ENCODE data around the gene PCDH1.

PCDH1 gene

DNA sequence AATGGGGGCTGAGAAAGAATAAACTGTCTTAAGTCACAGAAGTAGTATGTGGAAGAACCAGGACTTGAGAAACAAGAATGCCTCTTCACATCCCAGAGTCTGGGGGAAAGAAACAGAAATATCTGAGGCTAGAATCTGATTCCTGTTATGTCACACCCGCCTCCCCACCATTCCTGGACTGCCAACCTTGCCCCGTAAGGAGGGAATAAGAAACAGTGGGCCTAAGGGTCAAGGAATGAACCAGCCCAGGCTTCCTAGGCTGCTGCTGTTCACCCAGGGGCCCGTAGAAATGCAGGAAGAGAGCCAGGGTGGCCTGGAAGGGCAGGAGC is 4.3 kb downstream of the PCDH1 start:
- DNase-seq (ENCODE audit: low read depth): no peak

DNA sequence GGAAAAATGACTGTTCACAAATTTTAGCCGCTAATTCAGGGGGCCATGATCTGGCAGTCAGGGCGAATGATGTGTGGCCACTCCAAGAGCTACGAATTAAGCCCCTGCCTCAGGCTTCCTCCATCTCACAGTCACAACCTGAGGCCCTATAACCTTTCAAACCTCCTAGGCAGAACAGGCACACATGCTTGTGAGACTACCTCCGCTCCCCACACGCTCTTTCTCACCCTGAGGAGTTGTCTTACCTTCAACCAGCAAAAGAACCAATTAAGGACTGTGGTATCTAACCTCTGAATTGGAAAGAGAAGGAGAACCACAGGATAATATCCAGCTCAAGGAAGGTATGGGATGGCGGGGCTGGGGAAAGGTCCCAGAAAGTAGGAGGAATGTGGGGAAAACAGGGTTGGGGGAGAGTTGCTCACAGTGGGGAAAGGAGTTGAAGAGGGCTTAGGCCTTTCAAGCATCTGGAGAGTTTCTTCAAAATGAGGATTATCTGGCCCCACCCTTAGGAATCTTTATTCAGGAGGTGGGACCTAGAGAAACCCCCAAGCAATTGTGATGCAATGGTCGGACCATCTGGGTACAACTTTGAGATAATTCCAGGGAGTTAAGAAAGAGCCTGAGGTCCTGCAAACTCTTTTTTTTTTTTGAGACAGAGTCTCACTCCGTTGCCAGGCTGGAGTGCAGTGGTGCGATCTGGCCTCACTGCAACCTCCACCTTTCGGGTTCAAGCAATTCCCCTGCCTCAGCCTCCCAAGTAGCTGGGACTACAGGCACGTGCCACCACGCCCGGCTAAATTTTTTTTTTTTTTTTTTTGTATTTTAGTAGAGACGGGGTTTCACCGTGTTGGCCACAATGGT is 5.5 kb downstream of the PCDH1 start:
- DNase-seq (ENCODE audit: low read depth): no peak

DNA sequence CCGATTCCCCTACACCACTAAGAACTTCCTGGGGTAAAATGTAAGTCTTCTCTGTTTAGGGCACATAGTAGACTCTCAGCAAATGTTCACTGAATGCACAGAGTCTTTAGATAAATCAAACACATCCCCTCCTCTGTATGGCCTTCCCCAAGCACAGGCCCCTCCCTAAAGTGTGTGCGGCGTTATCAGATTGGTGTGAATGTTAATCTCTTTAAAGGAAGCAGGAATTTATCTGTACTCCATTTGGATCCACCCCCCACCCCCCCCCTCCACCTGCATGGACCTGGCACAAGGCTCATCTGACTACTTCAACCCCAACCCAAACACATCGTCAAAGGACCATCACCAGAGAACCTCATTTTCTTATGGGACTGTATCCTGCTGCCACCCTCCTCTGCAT is 6.3 kb downstream of the PCDH1 start:
- DNase-seq (ENCODE audit: low read depth): no peak

DNA sequence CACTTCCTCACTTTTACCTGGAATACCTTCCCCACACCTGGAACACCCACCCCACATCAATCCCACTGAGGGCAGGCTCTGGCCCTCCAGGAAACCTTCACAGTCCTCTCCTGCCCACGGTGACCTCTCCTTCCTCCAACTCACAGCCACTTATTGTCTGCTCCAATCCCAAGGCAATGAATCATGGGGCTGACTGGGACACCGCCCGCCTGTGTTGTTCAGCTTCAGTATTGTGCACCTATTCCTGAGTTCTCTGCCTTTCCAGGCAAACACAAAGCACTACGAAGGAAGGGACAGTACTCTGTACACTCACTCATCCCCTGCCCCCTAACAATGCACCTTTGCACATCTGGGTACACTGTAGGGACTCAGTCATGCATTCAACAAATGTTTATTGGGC is 7.3 kb downstream of the PCDH1 start:
- DNase-seq (ENCODE audit: low read depth): no peak

DNA sequence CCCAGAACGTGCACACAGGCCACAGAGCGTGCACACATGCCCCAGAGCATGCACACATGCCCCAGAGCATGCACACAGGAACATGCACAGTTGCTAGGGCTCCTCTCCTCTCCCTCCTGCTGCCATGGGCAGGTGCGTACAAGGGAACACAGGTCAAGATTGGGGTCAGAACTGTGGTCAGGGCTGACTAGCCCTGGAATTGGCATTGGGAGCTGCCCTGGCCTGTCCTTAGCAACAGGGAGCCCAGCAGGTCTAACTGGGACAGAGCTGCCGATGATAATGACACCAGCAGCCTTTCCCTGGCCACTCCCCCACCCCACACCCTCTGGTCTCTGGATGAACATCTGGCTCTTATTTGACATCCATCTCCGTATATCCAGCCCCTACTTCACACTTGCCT is 8.0 kb downstream of the PCDH1 start:
- DNase-seq (ENCODE audit: low read depth): no peak

DNA sequence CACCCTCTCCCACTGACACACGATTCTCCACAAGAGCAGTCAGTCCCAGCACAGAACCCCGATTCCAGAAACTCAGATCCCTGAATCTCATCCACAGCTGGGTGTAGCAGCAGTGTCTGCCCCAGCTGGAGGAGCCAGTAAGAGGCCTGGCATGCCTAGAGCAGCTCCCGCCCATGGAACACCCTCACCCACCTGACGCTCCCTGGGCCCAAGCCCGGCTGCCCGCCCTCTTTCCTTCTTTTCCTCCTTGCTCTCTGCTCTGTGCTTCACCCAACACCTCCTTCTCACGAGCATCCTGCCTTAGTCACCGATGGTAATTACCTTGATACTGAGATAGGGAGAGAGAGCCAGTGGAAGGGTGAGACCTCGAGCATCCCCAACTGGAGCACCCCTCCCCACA is 8.7 kb downstream of the PCDH1 start:
- DNase-seq (ENCODE audit: low read depth): no peak

DNA sequence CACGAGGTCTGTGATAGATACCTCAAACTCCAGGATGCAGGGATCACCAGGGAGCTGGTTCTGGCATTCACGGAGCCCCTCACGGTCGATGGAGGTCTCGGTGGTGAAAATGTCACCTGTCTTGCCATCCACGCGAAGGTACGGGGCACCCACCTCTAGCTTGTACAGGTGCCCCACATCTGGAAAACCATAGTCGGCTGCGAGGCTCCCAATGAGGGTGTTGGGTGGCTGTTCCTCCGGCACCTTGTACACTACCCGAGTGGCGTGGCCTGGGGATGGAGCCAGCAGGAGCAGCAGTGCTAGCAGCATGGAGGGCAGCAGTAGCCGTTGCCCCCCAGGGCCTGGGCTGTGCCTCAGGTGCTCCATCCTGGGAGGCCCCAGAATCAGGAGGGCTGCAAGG is 9.2 kb downstream of the PCDH1 start:
- no peak for DNase-seq (ENCODE audit: low read depth)

DNA sequence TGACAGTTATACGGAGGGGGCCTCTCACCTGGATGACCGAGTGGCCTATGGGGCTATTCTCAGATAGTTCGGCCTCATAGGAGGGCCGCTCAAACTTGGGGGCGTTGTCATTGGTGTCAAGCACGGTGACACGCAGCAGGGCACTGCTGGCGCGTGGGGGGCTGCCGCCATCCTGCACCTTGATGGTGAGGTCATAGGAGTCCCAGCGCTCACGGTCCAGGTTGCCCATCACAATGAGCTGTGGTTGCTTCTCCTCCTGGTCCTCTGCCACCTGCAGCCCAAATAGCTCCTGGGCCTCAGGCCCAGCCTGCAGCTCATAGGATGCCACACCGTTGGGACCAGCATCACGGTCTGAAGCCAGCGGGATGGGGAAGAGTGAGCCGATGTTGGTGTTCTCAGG is 9.7 kb downstream of the PCDH1 start:
- no peak for DNase-seq (ENCODE audit: low read depth)

DNA sequence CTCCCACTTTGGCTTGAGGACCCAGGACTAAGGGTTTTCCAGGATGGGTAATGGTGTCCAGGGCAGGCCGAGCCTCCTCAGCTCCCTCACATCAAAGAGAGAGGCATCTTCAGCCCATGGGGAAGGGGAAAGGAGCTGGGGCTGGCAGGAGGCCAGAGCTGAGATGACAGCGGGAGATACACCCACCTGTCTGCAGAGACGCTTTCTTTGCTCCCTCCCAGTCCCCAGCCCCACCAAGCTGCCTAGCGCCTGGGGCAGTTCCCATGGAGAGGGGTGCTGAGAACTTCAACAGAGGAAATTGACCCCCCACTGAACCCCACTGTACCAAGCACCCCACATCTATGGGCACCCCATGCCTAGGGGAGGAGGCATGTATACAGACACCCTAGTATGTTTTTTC is 10.6 kb downstream of the PCDH1 start:
- DNase-seq (ENCODE audit: low read depth): no peak

DNA sequence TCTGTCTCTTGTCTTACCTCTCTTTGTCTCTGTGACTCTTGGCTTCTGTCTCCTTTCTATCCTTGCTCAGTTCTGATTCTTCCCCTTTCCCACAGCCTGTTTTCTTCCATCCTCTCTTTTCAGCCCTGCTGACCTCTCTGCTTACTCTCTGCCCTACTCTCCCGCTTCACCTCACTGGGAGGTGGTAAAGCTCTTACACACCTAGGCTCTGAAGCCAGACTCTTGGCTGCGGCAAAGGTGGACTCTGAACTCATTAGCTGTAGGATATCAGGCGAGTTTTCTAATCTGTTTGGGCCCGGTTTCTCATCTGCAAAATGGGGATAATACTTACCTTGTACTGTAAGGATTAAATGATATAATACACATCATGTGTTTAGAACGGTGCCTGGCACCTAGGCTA is 11.1 kb downstream of the PCDH1 start:
- DNase-seq (ENCODE audit: low read depth): no peak

DNA sequence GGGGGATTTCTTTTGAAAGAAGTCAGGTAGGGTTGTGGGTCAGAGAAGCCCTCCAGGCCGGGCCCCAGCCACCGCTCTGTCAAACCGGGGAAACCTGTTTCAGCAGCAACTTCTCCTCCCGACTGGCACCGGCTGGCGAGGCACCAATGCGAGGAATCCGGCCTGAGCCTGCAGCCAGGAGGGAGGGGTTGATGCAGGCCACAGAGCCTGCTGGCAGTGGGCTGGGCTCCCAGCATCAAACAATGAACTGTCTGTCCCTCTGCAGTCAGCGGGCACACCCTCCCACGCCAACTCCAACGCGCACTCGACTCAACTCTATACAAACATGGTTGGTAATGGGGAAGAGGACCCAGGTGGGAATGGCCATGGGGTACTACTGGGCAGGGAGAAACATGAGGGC is 12.1 kb downstream of the PCDH1 start:
- no peak for DNase-seq (ENCODE audit: low read depth)

DNA sequence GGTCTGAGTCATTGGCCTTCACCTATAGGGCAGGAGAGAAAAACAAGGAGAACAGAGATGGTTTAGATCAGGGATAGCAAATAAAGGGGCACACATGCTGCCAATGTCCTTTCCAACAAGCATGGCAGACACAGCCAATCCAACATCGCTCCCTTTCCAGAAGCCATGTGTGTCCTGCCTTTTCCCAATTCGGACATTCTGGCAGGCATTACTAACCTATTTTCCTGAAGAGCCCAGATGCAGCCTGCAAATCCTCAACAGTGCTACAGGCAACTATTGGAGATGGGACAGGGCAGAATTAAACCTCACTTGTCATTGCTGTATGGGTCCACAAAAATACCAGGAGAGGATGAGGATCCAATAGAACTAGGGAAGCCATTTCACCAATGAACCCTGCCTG is 12.8 kb downstream of the PCDH1 start:
- no peak for DNase-seq (ENCODE audit: low read depth)

DNA sequence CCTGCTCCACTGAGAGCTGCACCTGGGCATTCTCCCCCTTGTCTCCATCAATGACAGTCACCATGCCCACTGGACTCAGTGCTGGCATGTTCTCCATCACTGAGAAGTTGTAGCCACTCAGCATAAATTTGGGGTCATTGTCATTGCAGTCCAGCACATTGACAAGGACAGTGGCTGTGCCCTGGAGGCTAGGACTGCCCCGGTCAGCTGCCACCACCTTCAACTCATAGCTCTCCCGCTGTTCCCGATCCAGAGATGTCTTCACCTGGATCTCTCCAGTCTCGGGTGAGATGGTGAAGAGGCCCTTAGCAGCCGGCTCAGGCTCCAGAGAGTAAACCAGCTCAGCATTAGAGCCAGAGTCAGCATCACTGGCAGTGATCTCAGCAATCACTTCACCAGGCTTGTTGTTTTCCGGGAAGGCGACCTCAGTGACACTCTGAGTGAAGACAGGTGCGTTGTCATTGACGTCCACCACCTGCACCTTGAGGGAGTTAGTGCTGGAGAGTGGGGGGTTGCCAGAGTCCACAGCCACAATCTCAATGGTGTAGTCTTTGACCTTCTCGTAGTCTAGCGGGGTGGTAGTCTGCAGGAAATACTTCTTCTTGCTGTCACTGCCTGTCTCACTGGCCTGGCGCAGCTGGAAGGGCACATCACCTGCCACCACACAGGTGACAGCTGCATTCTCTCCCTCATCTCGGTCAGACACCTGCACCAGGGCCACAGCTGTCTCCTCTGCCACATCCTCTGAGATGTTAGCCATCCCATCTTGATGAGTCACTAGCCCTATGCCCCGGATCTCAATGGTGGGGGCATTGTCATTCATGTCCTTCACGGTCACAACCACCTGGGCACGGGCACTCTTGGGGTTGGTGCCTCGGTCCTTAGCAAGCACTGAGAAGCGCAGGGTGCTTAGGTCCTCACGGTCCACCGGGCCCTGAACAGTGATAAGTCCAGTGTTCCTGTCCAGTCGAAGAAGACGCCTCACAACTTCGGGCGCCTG is 13.5 kb downstream of the PCDH1 start:
- DNase-seq (ENCODE audit: low read depth): no peak

DNA sequence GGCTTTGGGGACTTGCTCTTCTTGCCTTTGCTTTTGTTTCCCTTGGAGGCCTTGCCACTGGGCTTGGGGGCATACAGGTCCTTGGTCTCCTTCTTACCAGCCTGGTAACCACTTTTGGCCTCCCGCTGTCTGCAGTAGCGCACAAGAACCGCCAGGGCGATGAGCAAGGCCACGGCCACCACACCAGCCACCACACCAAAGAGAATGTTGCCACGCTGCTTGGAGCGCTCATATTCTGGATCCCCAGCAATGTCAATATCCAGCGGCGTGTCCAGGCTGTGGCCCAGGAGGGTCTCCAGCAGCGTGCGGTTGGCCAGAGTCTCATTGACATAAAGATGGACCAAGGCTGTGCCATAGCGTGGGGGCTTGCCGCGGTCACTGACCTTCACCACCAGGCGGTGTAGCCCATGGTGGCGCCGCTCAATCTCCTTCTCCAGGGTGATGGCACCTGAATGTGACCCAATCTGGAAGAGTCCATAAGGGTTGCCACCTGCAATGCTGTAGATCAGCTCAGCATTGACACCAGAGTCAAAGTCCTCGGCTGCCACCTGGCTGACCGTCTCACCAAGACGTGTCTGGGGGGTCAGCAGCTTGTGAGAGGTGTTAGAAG is 14.5 kb downstream of the PCDH1 start:
- DNase-seq (ENCODE audit: low read depth): no peak

DNA sequence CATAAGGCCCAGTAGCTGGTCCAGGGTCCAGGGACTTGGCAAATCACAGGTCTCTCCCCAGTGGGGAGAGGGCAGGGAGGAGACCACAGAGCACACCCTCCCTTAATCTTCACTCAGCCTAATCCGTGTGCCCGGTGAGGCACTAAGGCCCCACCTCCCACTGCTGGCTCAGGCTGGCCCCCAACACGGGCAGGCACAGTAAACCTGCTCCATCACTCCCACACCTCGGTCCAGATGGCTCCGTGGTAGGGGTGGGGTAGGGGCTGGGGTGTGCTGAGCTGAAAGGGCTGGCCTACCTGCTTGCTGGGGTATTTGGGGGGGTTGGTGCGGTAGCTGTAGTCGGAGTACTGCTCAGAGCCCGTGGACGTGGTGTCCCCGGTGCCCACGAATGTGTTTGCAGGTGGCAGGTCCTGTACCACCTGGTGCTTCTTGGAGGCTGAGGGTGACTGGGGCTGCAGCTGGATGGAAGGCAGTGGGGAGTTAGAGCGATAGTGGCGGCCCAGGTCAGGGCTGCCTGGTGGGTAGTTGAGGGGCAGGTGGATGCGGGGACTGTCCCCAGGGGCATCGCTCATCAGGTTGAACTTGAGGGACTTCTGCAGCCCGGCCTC is 15.2 kb downstream of the PCDH1 start:
- DNase-seq (ENCODE audit: low read depth): no peak

DNA sequence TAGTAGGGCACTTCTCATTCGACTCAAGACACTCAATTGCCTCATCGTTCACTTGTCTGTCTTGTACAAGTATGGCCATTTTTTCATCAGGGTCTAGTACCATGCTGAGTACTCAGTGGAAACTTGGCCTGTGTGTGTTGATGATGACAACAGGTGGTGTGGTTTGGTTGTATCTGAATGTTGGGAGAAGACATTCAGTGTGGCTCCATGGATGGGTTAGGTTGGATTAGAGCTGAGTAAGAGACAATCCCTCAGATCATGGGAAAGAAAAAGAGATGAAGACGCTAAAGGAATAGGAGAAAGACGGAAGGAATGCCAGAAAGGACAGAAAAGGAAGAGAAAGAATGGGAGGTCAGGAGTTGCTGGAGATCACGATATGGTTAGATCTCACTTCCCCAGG is 17.0 kb downstream of the PCDH1 start:
- no peak for DNase-seq (ENCODE audit: low read depth)

DNA sequence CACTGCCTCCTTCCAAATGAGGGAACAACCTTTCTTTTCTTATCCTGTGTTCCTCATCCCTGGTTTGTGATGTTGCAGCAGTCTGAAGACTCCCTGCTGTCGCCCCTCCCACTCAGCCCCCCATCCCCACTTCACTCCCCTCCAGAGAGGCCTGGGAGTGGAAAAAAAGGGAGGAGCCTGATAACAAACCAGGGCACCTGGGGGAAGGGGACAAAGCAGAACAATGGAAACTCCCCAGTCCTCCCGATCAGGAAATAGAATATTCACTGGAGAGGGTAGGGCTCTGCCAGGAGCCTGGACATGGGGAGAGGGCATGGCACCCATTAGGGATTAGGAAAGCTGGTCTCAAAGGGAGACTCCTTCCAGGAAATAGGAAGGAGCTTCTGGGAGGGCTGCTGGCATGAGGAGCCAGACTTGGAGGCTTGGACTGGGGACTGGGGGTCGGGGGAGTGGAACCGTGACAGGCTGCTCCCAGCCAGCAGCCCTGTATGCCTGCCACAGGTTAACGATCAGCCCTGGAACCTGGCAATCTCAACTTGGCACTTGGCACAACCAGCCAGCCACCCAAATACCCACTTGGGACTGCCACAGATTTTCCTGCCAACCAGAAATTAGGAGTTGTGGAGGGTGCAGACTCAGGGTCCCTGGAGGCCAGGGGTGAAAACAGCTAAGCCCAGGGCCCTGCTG is 20.0 kb downstream of the PCDH1 start:
- DNase-seq (ENCODE audit: low read depth): no peak

DNA sequence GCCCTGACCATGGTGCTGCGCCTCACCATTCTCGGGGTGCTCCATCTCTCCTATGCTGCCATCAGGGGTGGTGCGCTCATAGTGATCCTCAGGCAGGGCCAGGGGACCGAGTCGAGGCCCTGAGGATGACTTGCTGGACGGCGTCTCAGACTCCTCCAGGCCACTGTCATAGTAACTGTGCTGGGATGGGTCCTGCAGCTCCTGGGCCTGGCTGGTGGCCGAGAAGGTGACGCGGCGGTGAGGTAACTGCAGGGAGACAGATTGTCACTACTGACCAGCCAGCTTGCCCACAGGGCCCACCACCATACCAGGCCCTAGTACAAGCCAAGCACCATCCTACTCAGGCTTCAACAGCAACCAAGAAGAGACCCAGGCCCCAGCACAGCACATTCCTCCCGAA is 21.0 kb downstream of the PCDH1 start:
- DNase-seq (ENCODE audit: low read depth): no peak

DNA sequence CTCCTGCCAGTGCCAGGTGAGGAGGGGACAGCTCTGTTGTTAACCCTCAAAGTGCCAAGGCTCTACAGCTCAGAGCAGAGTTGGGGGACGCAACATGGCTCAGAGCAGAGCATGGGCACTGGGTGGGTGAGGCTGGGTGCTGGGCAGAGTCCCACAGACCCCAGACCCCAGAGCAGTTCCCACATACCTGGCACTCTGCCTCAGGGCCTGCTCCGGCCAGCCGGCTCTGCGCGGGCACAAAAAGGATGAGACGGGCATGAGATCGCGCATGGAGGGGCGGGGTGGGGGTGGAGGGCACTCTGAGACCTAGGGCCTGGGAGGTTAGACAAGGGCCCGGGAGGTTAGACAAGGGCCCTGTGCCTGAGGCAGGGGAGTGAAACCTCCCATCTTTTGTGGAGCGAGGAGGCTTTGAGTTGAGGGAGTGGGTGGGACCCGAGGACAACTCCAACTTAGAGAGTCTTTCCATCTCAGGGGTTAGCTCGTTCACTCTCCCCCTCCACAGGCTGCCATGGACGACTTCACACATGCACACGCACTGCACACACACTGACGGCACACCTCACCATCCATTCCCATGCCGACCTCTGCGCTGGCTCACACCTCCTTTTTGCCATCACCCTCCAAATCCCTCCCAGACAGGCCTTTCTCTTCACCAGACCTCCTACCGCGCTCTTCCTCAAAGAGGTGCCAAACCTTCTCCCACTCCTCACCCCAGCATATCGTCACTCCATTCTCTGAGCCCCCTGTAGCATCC is 22.0 kb downstream of the PCDH1 start:
- no peak for DNase-seq (ENCODE audit: low read depth)

DNA sequence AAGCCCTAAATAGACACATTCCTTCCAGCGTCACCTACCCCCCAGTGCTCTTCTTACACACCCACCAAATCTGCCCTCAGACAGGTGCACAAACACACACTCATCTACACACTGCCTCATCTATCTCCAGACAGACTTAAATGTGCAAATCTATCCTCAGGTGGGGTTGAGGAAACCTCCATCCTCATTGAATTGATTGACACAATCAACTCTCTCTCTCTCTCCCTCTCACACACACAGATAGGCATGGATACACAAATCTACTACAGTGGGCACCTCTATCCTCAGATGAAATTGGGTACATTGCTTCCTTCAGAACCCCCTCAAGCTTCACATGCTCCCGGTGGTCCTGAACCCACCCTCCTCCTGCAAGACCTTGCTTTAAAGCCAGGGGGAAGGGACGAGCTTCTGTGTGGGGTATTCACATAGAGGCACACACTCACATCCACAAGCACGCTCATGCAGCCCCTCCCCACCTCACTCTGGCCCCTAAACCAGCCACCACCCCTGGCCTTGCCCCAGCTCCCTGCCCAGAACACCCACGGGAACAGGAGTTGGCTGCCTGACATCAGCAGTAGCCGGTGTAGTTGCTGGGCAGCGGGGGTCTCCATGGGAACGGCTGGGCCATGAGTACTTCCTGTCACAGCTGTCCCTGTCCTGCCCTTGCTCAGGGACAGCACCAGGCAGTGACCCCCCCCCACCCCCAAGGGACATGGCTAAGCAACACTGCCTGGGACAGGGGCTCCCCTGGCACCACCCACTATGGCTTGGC is 22.8 kb downstream of the PCDH1 start:
- DNase-seq (ENCODE audit: low read depth): no peak
